ENCODE results near the gene POMT1.
"Not testable (repeated sequence)": the region's sequence is repeated elsewhere in the genome, so short reads cannot be mapped to it uniquely, and the experiment has no call there.

Gene POMT1

DNA sequence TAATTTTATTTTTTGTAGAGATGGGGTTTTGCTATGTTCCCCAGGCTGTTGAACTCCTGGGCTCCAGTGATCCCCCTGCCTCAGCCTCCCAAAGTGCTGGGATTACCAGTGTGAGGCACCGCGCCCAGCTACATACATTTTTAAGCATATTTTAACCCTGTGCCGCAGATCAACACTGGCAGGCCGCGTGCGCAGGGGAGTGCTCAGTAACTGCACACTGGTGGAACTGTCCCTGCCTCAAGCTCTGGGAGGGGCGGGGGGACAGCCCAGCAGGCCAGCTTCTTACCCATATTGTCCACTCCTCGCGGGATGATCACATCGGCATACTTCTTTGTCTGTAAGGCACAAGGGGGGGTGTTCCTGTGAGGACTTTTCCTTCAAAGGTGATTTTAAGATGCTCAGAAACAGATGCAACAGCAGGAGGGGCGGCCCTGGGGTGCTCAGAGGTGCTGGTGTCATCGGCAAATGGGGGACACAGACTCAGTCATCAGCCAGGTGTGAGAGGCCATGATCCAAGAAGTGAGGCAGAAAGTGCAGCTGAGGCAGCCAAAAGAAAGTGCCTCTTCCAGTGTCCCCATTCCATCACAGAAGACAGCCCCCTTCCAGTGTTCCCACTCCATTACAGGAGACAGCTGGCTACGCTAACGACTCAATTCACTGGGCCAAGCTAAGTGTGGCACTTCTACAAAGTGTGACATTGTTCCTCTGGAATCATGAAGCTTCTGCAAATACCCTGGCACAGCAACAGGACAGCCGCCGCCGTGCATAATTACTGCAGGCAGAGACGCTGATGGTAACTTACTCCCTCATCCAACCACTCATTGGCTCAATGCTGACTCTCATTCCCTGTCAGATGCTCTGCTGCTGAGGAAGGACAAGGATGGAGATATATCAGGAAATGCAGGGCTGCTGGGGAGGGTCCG is 23.2 kb downstream of the POMT1 start:
- no peak for DNase-seq

DNA sequence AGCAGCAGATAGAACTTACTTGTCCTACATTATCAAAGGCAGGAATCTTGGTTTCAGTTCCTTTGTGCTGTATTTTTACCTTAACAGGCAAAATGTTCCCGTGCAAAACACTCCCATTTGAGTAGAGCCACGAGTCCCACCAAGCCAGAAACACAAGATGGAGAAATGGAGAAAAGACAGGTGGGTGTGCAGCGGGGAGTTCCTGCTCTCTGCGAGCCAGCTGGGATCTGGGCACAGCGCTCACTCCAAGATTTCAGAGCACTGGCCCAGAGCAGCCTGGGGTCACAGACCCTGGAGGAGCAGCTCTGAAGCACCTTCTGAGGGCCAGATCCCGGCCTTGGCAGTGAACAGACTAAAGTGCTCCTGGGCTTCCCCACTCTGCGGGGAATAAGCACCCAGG is 25.5 kb downstream of the POMT1 start:
- DNase-seq: no peak

DNA sequence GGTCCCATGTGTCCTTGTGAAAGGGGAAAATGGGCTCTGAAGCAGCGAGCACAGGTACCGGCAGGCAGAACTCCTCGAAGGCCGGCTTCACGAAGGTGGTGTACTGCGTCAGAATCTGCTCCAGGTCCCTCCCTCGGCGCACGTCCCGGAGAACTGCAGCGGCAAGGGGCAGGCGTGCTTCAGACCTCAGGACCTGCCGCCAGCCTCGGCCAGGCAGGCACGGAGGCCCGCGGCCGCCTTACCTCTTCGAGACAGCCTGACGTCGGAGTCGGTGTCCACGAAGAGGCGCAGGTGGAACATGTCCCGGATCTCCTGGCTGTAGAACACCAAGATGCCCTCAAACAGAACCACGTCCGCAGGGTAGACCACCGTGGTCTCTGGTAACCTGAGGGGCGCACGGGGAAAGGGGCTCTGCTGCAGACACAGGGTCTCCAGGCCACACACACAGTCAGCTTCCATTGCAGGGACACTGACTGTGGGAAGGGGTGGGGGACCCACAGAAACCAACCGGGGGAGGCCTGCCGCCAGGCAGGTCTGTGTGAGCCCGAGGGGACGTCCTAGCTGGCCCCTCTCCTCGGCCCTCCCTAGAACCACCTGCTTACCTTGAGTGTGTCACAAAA is 26.3 kb downstream of the POMT1 start:
- DNase-seq: no peak

DNA sequence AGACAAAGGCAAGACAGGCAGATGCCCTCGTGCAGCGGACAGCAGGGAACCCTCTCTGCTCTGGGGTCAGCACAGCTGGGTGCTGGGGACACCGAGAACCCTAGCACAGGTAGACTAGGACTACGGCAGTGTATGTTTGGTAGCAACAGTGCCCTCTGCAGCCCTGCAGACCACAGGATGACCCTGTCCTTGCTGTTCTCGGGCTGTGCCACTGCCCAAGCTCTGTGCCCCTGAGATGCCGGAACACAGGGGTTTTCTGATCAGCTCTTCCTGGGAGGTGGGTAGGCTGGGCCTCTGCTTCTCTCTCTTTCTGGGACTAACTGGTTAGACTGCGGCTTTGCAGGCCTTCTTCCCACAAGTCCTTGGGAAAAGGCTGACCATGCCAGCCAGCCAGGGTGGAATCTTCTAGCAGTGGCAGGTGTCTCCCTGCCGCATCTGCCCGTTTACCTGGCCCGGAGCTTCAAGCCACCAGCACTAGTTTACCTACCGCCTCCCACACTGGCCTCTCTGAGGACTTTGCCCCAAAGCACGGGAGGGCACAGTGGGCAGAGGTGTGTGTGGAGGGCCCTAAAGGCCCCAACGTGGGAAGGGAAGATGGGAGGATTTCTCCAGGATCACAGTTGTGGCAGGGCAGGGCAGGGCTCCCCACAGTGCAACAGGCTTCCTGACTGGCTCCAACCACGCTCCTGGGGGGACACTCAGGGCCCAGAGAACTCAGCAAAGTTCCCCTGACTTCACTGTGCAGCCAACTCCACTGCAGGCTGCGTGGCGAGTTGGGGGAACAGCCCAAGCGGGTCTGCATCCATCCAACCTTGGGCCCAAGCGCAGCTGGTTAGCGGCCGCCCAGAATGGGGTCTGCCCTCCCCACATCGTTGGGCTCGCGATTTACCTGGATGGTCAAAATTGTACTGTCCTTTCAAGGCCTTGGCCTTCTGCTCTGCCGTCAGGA is 27.2 kb downstream of the POMT1 start:
- DNase-seq: no peak

DNA sequence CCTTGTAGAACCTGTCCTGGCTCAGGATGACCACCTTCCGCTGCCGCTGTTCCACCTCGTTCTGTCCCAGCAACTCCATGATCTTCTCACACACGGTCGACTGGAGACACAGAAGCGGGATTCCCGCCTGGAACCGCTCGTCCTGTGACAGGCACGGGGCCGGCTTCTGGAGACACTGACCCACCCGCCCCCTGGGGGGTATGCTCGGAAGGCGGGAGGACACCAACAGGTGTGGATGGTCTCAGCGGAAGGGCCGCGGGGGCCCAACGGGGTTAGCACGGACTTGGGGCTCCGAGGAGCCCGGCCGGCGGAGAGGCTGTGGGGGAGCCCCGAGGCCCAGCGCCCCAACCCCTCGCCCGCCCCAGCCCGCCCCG is 27.8 kb downstream of the POMT1 start:
- peak; percentile 68 for DNase-seq

DNA sequence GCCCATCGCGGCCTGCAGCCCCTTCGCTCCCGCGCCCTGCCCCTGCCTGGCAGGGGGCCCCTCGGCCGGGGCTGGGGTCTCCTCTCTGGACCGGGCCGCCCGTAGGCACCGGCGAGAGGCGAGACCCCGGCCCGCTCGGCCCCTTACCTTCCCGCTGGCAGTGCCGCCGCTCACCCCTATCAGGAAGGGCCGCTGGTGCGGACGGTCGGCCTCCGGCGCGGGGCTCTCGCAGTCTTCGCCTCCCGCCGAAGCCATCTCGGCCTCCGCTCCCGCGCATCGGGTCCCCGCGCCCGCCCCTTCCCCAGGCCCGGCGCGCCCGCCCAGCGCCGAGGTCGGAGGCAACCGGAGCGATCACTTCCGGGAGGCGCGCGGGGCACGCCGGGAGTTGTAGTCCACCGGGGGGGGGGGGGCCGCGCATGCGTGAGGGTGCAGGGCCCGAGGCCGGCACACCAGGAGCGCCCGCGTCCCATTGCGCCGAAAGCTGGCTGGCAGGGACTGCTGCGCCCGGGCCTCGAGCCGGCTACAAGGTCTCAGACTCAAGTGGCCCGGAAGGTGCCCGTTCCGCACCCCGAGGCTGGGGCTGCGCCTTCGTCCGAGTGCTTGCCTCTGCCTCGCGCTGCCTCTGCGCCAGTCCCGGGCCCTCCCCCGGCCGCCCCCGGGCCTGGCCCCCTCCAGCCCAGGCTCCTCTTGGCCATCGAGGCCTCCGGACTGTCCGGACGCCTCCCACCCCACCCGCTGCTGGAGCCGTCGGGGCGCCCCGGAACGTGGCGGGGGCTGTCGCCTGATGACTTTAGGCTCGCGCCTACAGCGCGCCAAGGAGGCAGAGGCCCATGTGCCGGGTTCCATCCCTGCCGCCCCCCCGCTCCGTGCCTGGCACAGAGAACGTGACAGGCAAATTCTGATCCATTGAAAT is 28.5 kb downstream of the POMT1 start, which contains the start of gene UCK1:
Gene UCK1, minus strand, starts transcription at position 344 of the 913 bp plus-strand sequence. Its CDS starts 89 bp downstream, at position 255.
- peak; percentile 96 for DNase-seq

DNA sequence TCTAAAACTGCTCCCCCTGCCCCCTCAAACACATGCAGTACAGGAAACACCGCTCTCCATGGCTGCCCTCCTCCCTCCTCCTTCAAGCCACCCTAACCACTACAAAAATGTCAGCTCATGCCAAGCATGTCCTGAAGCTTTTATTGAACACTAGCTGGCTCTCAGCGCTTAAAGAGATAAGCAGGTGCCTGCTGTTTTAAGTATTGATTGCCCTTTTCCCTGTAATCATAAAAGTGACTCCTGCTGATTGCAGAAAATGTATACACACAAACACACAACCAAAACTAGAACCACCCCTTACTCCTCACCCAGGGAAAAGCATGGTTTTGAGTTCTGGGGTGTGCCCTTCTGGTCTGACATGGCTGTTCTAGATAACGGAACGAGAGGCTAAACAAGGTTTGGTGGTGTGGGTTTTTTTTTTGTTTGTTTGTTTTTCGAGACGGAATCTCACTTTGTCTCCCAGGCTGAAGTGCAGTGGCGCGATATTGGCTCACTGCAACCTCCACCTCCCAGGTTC is 32.1 kb downstream of the POMT1 start:
- peak; percentile 17 for DNase-seq

DNA sequence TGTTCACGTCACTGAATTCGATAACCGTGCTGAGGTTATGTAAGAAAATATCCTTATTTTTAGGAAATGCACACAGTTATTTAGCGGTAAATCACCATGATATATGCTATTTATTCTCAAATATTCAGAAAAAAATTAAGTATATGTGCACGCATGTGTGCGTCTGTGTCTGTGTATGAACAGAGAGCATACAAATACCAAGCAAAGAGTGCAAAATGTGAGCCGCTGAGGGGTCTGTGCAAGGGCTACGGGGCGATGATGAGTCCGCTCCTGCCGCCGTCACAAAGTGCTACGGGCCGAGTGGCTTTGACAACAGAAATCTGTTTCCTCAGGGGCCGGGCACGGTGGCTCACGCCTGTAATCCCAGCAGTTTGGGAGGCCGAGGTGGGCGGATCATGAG is 35.2 kb downstream of the POMT1 start:
- no peak for DNase-seq

DNA sequence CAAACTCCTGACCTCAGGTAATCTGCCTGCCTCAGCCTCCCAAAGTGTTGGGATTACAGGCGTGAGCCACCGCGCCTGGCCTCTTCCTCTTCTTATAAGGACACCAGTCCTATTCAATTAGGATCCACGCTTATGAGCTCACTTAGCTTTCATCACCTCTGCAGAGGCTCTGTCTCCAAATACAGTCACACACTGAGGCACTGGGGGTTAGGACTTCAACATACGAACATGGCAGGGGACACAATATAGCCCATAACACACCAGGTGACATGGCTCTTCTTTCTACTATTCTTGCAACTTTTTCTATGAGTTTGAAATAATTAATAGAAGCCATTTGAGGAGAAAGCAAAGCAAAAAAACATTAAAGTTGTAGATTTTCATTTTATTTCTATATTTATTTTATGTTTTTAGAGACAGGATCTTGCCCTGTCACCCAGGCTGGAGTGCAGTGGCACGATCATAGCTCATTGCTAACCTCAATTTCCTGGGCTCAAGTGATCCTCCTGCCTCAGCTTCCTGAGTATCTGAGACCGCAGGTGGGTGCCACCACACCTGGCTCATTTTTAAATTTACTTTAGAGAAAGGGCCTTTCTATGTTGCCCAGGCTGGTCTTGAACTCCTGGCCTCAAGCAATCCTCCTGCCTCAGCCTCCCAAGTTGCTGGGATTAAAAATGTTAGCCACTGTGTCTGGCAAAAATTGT is 36.7 kb downstream of the POMT1 start:
- no peak for DNase-seq

DNA sequence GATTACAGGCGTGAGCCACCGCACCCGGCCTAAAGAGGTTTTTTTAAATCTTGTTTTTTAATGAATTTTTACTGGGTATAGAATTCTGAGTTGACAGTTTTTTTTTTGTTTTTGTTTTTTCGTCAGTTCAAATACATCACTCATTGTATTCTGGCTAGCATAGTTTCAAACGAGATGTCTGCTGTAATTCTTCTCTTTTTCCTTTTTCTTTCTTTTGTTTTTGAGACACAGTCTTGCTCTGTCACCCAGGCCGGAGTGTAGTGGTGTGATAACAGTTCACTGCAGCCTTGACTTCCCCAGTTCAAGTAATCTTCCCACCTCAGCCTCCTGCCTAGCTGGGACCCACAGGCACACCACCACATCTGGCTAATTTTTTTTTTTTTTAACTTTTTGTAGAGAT is 40.4 kb downstream of the POMT1 start:
- DNase-seq: no peak

DNA sequence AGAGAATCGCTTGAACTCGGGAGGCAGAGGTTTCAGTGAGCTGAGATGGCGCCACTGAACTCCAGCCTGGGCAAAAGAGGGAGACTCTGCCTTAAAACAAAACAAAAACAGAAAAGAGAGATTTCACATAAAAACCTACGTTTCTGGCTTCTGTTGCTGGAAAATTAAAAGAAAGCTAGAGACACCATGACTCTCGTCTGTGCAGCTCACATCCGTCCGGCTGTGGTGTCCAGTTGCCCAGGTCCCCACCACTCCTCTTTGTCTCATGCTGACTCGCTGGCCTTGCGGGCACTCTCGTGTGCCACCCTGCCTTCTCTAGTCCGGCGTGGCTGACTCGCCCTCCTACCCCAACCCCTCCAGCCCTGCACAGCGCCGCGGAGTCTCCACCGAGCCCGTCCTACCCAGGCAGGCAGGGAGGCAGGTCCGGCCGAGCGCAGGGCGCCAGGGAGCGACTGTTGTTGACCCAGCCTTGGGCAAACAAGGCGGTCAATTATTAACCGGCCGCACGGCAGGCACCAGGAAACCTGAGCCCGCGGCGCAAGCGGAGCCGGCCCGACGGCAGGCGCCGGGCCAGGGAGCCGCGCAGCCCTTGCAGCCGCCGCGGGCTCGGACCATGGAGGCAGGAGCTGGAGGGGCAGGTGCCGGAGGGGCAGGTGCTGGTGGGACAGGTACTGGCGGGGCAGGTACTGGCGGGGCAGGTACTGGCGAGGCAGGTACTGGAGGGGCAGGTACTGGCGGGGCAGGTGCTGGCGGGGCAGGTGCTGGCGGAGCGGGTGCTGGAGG is 42.5 kb downstream of the POMT1 start, which contains the start of gene PRRT1B:
Gene PRRT1B, plus strand, starts transcription at position 521 of the 783 bp plus-strand sequence. Its CDS starts 93 bp downstream, at position 614.
- peak; percentile 92 for DNase-seq

DNA sequence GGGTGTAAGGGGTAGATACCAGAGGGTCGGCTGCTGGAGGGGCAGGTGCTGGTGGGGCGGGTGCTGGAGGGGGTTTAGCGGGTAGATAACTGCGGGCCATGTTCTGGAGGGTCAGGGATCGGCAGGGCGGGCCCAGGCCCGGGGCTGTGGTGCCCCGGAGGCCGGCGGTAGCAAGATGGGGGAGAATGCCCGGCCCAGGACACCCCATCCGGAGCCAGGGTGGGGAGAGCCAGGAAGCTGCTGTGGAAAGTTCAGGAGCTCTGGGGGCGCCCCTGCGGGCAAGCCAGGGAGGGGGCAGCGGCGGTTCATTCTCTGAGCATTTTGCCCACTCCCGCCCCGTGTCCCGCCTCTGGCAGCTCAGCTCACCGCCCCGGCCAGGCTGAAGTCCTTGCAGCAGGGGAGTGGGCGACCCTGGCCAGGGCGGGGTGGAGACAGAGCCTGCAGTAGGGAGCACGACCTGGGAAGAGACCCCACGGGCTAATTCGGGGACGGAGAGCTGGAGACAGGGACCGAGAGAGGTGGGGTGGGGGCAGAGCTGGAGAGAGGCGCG is 43.1 kb downstream of the POMT1 start:
- peak; percentile 34 for DNase-seq

DNA sequence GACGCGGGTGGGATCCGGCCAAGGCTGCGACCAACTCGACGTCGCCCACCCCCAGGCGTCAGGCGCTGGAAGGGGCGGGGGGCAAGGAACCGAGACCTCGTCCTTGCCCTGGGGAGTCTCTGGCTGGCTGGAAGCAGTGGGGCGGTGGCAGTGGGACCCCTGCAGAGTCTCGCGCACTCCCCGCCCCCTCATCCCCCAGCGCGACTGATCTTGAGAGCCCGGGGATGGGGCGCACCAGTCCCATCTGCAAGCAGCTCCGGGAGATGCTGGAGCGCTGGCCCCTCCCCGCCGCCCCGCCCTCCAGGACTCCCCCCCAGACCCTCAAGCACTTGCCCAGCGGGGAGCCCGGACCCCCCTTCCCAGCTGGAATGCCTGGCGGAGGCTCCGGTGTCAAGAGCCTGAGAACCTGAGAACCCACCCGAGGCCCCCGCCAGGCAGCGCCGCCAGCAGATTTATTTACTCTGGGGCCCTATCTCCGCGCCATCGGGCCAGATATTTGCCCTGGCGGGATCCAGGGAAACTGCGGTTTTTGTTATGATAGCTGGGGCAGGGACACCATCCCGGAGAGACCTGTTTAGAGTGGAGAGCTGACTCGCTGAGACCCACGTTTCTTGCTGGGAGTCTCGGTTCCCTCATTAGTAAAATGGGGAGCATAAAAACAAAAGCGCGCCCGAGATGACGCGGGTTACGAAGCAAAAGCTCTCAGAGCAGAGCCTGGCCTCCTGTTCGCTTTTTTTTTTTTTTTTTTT is 43.8 kb downstream of the POMT1 start:
- peak; percentile 74 for DNase-seq

DNA sequence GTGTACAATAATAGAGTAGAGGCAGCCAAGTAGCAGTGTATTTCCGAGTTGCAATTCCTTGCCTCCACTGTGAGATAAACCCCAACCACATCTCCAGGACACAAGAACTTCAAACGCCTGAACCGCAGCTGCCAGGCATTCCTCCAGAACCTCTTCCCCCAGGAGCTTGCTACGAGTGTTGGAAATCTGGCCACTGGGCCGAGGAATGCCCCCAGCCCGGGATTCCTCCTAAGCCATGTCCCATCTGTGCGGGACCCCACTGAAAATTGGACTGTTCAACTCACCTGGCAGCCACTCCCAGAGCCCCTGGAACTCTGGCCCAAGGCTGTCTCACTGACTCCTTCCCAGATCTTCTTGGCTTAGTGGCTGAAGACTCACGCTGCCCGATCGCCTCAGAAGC is 46.5 kb downstream of the POMT1 start:
- DNase-seq: not testable (repeated sequence)

DNA sequence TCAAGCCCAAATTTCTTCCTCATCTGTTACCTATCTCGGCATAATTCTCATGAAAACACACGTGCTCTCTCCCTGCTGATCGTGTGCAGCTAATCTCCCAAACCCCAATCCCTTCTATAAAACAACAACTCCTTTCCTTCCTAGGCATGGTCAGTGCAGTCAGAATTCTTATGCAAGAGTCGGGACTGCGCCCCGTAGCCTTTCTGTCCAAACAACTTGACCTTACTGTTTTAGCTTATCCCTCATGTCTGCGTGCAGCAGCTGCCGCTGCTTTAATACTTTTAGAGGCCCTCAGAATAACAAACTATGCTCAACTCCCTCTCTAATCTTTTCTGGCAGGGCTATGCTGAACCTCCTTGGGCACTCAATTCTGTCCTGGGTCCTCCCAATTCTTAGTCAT is 47.7 kb downstream of the POMT1 start:
- not testable (repeated sequence) for DNase-seq

DNA sequence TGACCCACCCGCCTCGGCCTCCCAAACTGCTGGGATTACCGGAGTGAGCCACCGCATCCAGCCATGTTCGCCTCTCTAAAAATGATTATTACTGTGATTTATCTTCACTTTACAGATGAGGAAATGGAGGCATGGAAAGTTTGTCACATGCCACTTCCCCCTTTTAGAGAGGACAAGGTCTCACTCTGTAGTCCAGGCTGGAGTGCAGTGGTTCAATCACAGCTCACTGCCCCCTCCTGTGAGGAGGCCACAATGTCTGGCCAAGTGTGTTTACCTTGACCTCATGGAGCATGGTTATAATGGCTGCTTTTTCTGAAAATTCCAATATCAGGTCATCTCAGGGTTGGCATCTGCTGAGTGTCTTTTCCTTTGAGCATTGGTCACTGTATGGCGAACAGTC is 49.3 kb downstream of the POMT1 start:
- no peak for DNase-seq

DNA sequence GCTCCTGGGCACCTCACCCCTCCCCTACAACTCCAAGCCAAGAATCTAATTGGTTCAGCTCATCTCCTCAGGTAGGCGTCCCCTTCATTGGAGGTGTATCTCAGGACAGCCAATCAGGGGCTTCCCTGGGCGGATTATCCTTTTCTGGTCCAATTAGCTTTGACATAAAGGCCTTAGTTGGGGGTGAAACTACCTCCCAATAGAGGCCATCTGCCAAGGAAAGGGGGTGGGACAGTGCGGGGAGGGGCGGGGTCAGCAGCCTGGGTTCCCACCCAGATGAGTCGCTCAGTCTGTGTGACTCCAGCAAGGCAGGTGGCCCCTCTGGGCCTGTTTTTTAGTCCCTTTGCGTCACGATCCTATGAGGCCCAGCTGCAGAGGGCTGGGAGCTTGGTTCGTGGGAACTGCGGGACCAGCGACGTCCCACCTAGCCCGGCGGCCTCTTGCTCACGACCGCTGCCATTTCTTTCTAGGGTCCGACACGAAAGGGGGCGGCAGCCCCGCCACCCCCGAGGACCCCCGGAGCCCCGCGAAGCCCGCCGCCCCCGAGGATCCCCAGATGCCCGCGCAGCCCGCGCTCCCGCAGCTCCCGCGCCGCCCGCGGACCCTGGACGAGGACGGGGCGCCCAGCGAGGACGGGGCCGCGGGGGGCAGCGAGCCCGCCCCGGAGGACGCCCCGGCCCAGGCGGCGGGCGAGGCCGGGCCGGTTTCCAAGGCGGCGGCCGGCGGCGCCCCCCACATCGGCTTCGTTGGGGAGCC is 51.5 kb downstream of the POMT1 start:
- DNase-seq: peak; percentile 8

DNA sequence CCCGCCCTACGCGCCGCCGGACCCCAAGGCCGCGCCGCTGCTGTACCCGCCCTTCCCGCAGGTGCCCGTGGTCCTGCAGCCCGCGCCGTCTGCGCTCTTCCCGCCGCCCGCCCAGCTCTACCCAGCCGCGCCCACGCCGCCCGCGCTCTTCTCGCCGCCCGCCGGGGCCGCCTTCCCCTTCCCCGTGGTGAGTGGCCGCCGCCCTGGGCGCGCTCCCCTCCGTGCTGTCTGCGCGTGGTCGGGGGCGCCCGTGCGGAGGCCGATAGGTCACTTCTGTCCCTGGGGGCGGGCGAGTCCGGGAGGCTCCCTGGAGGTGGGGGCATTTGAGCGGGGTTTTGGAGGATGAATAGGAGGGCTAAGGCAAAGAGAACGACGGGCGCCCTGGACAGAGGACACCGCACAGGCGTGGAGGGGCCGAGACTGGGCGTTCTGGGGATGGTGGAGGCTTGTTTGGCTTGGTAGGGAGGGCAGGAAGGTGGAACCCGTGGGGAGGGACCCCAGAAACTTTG is 52.2 kb downstream of the POMT1 start:
- no peak for DNase-seq
